DMS153 treated with DMSO at 0.1 percent for 48 hours (cell line): ENCODE measurements around the gene AXDND1.
A peak's percentile ranks its signal among the peaks of the same experiment; 100 is the strongest.
"Not testable (repeated sequence)": the region's sequence is repeated elsewhere in the genome, so short reads cannot be mapped to it uniquely, and the experiment has no call there.

Experiments used
- DNase-seq: peaks from one replicate; lab custom pipeline; 2025; ENCODE audit not compliant: unreplicated experiment; lab: John Stamatoyannopoulos, UW

The AXDND1 gene

GRCh38 chr1:179361631-179362030 is 4.1 kb upstream of the AXDND1 start:
- DNase-seq: not testable (repeated sequence)

GRCh38 chr1:179366093-179366800 is 476 bp downstream of the AXDND1 start:
- DNase-seq: no peak

GRCh38 chr1:179369751-179370341 is 4.1 kb downstream of the AXDND1 start:
- peak; percentile 82 for DNase-seq

GRCh38 chr1:179372160-179372559 is 6.4 kb downstream of the AXDND1 start:
- no peak for DNase-seq

- DNase-seq: no peak
Observed at GRCh38 chr1:179376223-179376622, 10.5 kb downstream of the AXDND1 start.

GRCh38 chr1:179380299-179380698 is 14.5 kb downstream of the AXDND1 start:
- DNase-seq: no peak

- DNase-seq: no peak
Observed at GRCh38 chr1:179384027-179384426, 18.3 kb downstream of the AXDND1 start.

GRCh38 chr1:179385510-179385909 is 19.7 kb downstream of the AXDND1 start:
- no peak for DNase-seq

- no peak for DNase-seq
Observed at GRCh38 chr1:179393721-179394120, 27.9 kb downstream of the AXDND1 start.

- not testable (repeated sequence) for DNase-seq
Observed at GRCh38 chr1:179399399-179399798, 33.6 kb downstream of the AXDND1 start.

GRCh38 chr1:179417760-179418159 is 52.0 kb downstream of the AXDND1 start:
- not testable (repeated sequence) for DNase-seq

- not testable (repeated sequence) for DNase-seq
Observed at GRCh38 chr1:179418706-179419105, 52.9 kb downstream of the AXDND1 start.

GRCh38 chr1:179424610-179425009 is 58.8 kb downstream of the AXDND1 start:
- DNase-seq: no peak

- no peak for DNase-seq
Observed at GRCh38 chr1:179425186-179425585, 59.4 kb downstream of the AXDND1 start.

- no peak for DNase-seq
Observed at GRCh38 chr1:179437171-179437570, 71.4 kb downstream of the AXDND1 start.

- not testable (repeated sequence) for DNase-seq
Observed at GRCh38 chr1:179439646-179440045, 73.9 kb downstream of the AXDND1 start.

- DNase-seq: not testable (repeated sequence)
Observed at GRCh38 chr1:179440301-179440700, 74.5 kb downstream of the AXDND1 start.

- DNase-seq: no peak
Observed at GRCh38 chr1:179440971-179441370, 75.2 kb downstream of the AXDND1 start.

- no peak for DNase-seq
Observed at GRCh38 chr1:179441501-179441900, 75.7 kb downstream of the AXDND1 start.

- not testable (repeated sequence) for DNase-seq
Observed at GRCh38 chr1:179442846-179443245, 77.1 kb downstream of the AXDND1 start.

GRCh38 chr1:179445593-179445992 is 79.8 kb downstream of the AXDND1 start:
- no peak for DNase-seq

GRCh38 chr1:179447489-179447888 is 81.7 kb downstream of the AXDND1 start:
- peak; percentile 8 for DNase-seq
